K562 (cell line): ENCODE data around the gene NFATC1. TPM values are rescaled to one million over a fixed set of nuclear protein-coding genes. Genes with fewer than 3 reads are reported as not detected.

ENCODE experiments used
- ATAC-seq: fragments of 200-7000 bp; cut with Tn5 transposase; 3 replicates; pipeline ENCODE4 v1.9.1; 2020; ENCODE audit warnings: moderate library complexity
- BruUV-seq: library from RNA; stranded (reverse); fragments of 400-500 nt; replicated peaks from 2 replicates; lab custom pipeline; 2021; lab: Mats Ljungman, UMichigan
- CTCF ChIA-PET: fragments of 300-600 bp; formaldehyde crosslinking; extraction: SDS; loops from one replicate; lab custom pipeline; 2021; ENCODE audit warnings: low intra/inter-chr PET ratio; lab: Yijun Ruan, JAX
- POLR2A ChIA-PET: fragments of 300-600, 350-650 bp; sonication (Branson Sonifier 250); formaldehyde crosslinking; extraction: SDS; loops from one replicate; lab custom pipeline; 2021; ENCODE audit warnings: antibody characterized with exemption, inconsistent platforms; lab: Yijun Ruan, JAX
- DNase-seq, 4 experiments: peaks; one replicate each; pipeline versions ENCODE4 v3.0.0 to v3.0.0-alpha.2; 2011 to 2018; ENCODE audit warnings: low spot score in 3 of 4, mixed read lengths in 3 of 4; ENCODE audit errors: extremely low read depth in 1 of 4
- FAIRE-seq: peaks from 2 replicates; lab custom pipeline; 2011; peaks lifted over from hg19 to GRCh38; lab: Jason Lieb, UNC
- H2AFZ ChIP-seq: 2 replicates; pipeline ENCODE4 v1.6.0; 2011; ENCODE audit warnings: low read depth, low read length, control low read depth, inconsistent platforms
- H3K27ac ChIP-seq: fragments of 200-600 bp; 3 replicates; pipeline ENCODE4 v1.8.0; 2011; ENCODE audit warnings: low read depth, mild to moderate bottlenecking, control low read depth, inconsistent platforms, low read length, moderate library complexity, mixed read lengths; ENCODE audit errors: extremely low read depth
- H3K27me3 ChIP-seq, 2 experiments: fragments of 300-600 bp in 1 of 2; 2 replicates in 1 of 2; 3 replicates in 1 of 2; pipeline versions ENCODE4 v1.6.0 to v1.8.0; 2011; ENCODE audit warnings: inconsistent platforms in 2 of 2, low read length in 2 of 2, mild to moderate bottlenecking in 1 of 2, mixed read lengths in 1 of 2, moderate library complexity in 1 of 2; ENCODE audit not compliant: control insufficient read depth in 2 of 2, insufficient read depth in 2 of 2
- H3K36me3 ChIP-seq: fragments of 300-600 bp; 3 replicates; pipeline ENCODE4 v1.8.0; 2011; ENCODE audit warnings: mild to moderate bottlenecking, low read length, inconsistent platforms; ENCODE audit not compliant: control insufficient read depth, insufficient read depth
- H3K4me1 ChIP-seq, 2 experiments: fragments of 200-600 bp in 1 of 2; replicated peaks in 1 of 2; 2 replicates in 1 of 2; 3 replicates in 1 of 2; pipeline versions ENCODE4 v1.5.1 to v1.8.0; 2011; ENCODE audit warnings: inconsistent platforms in 2 of 2, low read length in 2 of 2, mild to moderate bottlenecking in 1 of 2, mixed read lengths in 1 of 2, moderate library complexity in 1 of 2; ENCODE audit not compliant: control insufficient read depth in 2 of 2, insufficient read depth in 2 of 2
- H3K4me2 ChIP-seq: 2 replicates; pipeline ENCODE4 v1.6.1; 2011; ENCODE audit warnings: low read length, control low read depth, inconsistent platforms, mixed read lengths; ENCODE audit not compliant: insufficient read depth
- H3K4me3 ChIP-seq: fragments of 200-600 bp; sonication (generic), shearing (Covaris generic); 2 replicates; pipeline ENCODE4 v1.5.1; 2016; ENCODE audit warnings: control low read depth, inconsistent platforms
- H3K79me2 ChIP-seq: fragments of 200-600 bp; 3 replicates; pipeline ENCODE4 v1.8.0; 2011; ENCODE audit warnings: low read length, inconsistent platforms; ENCODE audit not compliant: control insufficient read depth, insufficient read depth
- H3K9ac ChIP-seq, 2 experiments: 2 replicates each; pipeline versions ENCODE4 v1.6.0 to v1.6.1; 2011; ENCODE audit warnings: low read depth in 2 of 2, low read length in 2 of 2, control low read depth in 1 of 2, inconsistent platforms in 1 of 2, mild to moderate bottlenecking in 1 of 2, mixed read lengths in 1 of 2; ENCODE audit not compliant: insufficient read depth in 1 of 2
- H3K9me1 ChIP-seq: one replicate; pipeline ENCODE4 v1.6.0; 2011; ENCODE audit warnings: inconsistent platforms, mild to moderate bottlenecking, low read length, moderate library complexity; ENCODE audit not compliant: control insufficient read depth, insufficient read depth
- H3K9me3 ChIP-seq: replicated peaks from 2 replicates; pipeline ENCODE4 v1.5.1; 2011; ENCODE audit warnings: low read depth, low read length, inconsistent platforms; ENCODE audit not compliant: control insufficient read depth, insufficient read depth
- H4K20me1 ChIP-seq: replicated peaks from 2 replicates; pipeline ENCODE4 v1.6.1; 2011; ENCODE audit warnings: low read length, inconsistent platforms, mixed read lengths; ENCODE audit not compliant: control insufficient read depth, insufficient read depth
- FOXA3 ChIP-seq, 2 experiments: fragments of 450-650 bp in 1 of 2; sonication (generic) in 1 of 2; formaldehyde crosslinking; IDR thresholded peaks in 1 of 2; conservative IDR thresholded peaks in 1 of 2; 2 replicates each; pipeline versions ENCODE4 v1.4.0 to v1.8.0; 2020 to 2022; ENCODE audit warnings: mild to moderate bottlenecking in 2 of 2, missing genetic modification reagents in 1 of 2
- HDAC1 ChIP-seq, 2 experiments: fragments of 450-650 bp; IDR thresholded peaks; 2 replicates each; pipeline ENCODE4 v1.6.1; 2016 to 2017; ENCODE audit warnings: inconsistent platforms in 1 of 2, mild to moderate bottlenecking in 1 of 2, moderate library complexity in 1 of 2
- ID3 ChIP-seq, 2 experiments: fragments of 250-450 bp in 1 of 2; fragments of 450-650 bp in 1 of 2; sonication (Bioruptor Pico) in 1 of 2; IDR thresholded peaks; 2 replicates each; pipeline versions ENCODE4 v1.6.1 to v1.8.0; 2016 to 2021; ENCODE audit warnings: mild to moderate bottlenecking in 2 of 2, moderate library complexity in 2 of 2, missing compliant biosample characterization in 1 of 2, missing genetic modification characterization in 1 of 2
- JUNB ChIP-seq: fragments of 450-650 bp; formaldehyde crosslinking; conservative IDR thresholded peaks from 2 replicates; pipeline ENCODE4 v1.4.0; 2020; ENCODE audit warnings: mild to moderate bottlenecking
- MAX ChIP-seq: sonication (generic); formaldehyde crosslinking; IDR thresholded peaks from 2 replicates; pipeline ENCODE4 v1.9.0; 2022; ENCODE audit warnings: mild to moderate bottlenecking, missing genetic modification reagents
- MEF2D ChIP-seq: conservative IDR thresholded peaks from 2 replicates; pipeline ENCODE4 v1.6.1; 2016; ENCODE audit warnings: low read depth, missing genetic modification characterization, missing compliant biosample characterization
- VEZF1 ChIP-seq: fragments of 200-800 bp; sonication (Bioruptor generic); IDR thresholded peaks from 2 replicates; pipeline ENCODE4 v1.6.1; 2017; ENCODE audit warnings: missing genetic modification characterization, missing compliant biosample characterization
- ZFX ChIP-seq: sonication (generic); formaldehyde crosslinking; IDR thresholded peaks from 2 replicates; pipeline ENCODE4 v1.8.0; 2022; ENCODE audit warnings: mild to moderate bottlenecking, missing genetic modification reagents, moderate library complexity
- ZNF445 ChIP-seq: fragments of 250-450 bp; sonication (Bioruptor Pico); IDR thresholded peaks from 2 replicates; pipeline ENCODE4 v1.4.0; 2020; ENCODE audit warnings: low read depth, mild to moderate bottlenecking, moderate library complexity
- WGBS: fragments of 100-300 bp; shearing (Covaris generic); methylation state at CpG from one replicate; pipeline ENCODE4 v1.1.6; 2016; ENCODE audit warnings: low coverage, mixed read lengths; ENCODE audit not compliant: insufficient coverage; ENCODE audit errors: missing lambda C conversion rate; 5-methylcytosine and 5-hydroxymethylcytosine counted together
- in situ Hi-C: fragments of 300-500 bp; cut with MboI; formaldehyde crosslinking; loops from 4 replicates; pipeline ENCODE4 v1.15.0; 2018; ENCODE audit warnings: inconsistent platforms, mixed read lengths
- intact Hi-C: fragments of 100-400 bp; cut with micrococcal nuclease; formaldehyde crosslinking; loops from 2 replicates; pipeline ENCODE4 v1.14.2; 2022
- polyA plus RNA-seq, 8 experiments: library from polyadenylated mRNA; depleted of rRNA in 4 of 8; stranded (reverse) in 5 of 8; unstranded in 3 of 8; fragments of >200 nt; fragmentation: Nextera tagmentation in 2 of 8; fragmentation: Illumina TruSeq in 1 of 8; extraction: Ambion mirVana in 2 of 8; extraction: Trizol in 1 of 8; gene quantifications; 2 replicates each; pipeline versions ENCODE4 v1.2.1 to v1.2.3, GENCODE V29; 2011 to 2014; ENCODE audit warnings: inconsistent platforms in 1 of 8, missing spikeins in 1 of 8
- total RNA-seq, 7 experiments: library from RNA; depleted of rRNA in 6 of 7; stranded (reverse); fragments of >200 nt in 6 of 7; fragmentation: Illumina TruSeq in 2 of 7; extraction: Trizol in 2 of 7; gene quantifications; 2 replicates each; pipeline versions ENCODE4 v1.2.1 to v1.2.3, GENCODE V29; 2011 to 2021; ENCODE audit warnings: low replicate concordance in 1 of 7
- TF ChIP-seq, protein P1 (sequence below): sonication (generic); formaldehyde crosslinking; IDR thresholded peaks from 2 replicates; pipeline ENCODE4 v1.8.0; 2023; ENCODE audit warnings: mild to moderate bottlenecking, missing genetic modification reagents
- TF ChIP-seq, protein P2 (sequence below): fragments of 450-650 bp; formaldehyde crosslinking; IDR thresholded peaks from 2 replicates; pipeline ENCODE4 v1.4.0; 2020; ENCODE audit warnings: mild to moderate bottlenecking, moderate library complexity

Gene NFATC1
- total and polyA plus RNA-seq, 9 of the 15 experiments (the other 6 are each of a cell fraction or from before 2014, with no cell fraction given) = 1.1 to 16.4 (median 2.5) TPM

DNA sequence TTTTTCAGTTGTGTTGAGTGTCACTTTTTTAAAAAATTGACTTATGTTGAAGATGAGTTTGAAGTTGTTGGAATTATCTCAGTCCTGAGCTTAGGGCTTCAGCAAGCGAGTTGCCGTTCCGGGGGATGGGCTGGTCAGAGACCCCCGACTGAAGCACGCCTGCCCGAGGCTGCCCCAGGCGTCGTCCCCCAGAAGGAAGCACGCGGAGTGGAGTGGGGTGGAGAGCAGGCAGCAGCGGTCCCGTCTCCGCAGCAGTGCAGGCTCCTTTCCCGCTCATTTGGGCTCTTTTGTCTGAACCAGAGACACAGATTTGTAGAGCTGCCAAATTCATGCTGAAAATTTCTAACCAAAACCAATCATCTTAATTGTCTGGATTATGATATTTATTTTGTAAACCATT lies 33.7 kb downstream of the NFATC1 start (continued):
- TF ChIP-seq, protein P1, sequence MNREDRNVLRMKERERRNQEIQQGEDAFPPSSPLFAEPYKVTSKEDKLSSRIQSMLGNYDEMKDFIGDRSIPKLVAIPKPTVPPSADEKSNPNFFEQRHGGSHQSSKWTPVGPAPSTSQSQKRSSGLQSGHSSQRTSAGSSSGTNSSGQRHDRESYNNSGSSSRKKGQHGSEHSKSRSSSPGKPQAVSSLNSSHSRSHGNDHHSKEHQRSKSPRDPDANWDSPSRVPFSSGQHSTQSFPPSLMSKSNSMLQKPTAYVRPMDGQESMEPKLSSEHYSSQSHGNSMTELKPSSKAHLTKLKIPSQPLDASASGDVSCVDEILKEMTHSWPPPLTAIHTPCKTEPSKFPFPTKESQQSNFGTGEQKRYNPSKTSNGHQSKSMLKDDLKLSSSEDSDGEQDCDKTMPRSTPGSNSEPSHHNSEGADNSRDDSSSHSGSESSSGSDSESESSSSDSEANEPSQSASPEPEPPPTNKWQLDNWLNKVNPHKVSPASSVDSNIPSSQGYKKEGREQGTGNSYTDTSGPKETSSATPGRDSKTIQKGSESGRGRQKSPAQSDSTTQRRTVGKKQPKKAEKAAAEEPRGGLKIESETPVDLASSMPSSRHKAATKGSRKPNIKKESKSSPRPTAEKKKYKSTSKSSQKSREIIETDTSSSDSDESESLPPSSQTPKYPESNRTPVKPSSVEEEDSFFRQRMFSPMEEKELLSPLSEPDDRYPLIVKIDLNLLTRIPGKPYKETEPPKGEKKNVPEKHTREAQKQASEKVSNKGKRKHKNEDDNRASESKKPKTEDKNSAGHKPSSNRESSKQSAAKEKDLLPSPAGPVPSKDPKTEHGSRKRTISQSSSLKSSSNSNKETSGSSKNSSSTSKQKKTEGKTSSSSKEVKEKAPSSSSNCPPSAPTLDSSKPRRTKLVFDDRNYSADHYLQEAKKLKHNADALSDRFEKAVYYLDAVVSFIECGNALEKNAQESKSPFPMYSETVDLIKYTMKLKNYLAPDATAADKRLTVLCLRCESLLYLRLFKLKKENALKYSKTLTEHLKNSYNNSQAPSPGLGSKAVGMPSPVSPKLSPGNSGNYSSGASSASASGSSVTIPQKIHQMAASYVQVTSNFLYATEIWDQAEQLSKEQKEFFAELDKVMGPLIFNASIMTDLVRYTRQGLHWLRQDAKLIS (CRISPR knock-in tag) = no peak
- TF ChIP-seq JUNB (CRISPR knock-in tag) (no peak), MEF2D (tag) (no peak)
- TF ChIP-seq, all 486 proteins: peak for 0

DNA sequence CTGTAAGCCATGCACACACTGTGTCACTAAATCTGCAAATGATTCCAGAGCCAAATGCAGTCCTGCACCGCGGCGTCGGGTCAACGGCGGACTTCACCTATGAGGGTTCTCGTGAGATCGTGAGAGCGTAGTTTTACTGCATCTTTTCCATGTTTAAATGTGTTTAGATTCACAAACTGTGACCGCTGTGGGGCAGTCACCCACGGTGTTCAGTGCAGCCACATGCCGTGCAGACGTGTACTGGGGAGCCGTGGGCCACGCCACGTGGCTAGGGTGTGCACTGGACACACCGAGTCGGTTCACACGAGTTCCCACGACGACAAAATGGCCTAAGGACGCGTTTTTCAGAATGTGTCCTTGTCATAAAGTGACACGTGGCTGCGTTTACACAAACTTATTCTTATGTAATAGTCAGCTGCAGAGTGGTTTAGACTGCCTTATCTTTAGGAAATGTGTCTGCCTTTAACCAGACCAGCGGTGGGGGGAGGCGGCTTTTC lies 34.1 kb downstream of the NFATC1 start:
- peak; percentile 25 to 58 (median 42) for DNase-seq
- peaks cover 5% of the 10 kb centered on the region; the same call in 1 of the 3 replicates for H3K36me3 ChIP-seq
- H3K9ac ChIP-seq = no peak overlapping the region; a peak in 1 of 4 replicates
- H3K27ac ChIP-seq = peak overlapping the region; percentile 46; the same call in 1 of the 3 replicates
- peak; percentile 83 for ATAC-seq
- H3K4me2 ChIP-seq = peak overlapping the region; percentile 37; the same call in 1 of the 2 replicates
- H3K9me3 ChIP-seq = no peaks in the 10 kb centered on the region
- intact Hi-C loops = no loop called here
- peak; percentile 44 for FAIRE-seq
- peaks cover 6% of the 10 kb centered on the region; the same call in 2 of the 3 replicates for H3K79me2 ChIP-seq
- peaks cover 7 to 30% of the 10 kb centered on the region in 2 experiments; a peak in 4 of 5 replicates for H3K4me1 ChIP-seq
- 47% methylated on average over 25 of the region's 27 CpGs for WGBS
- H2AFZ ChIP-seq = 0 out of 2 replicates have a peak overlapping the region, but pooled peaks have one; percentile 55
- ChIA-PET POLR2A (interaction anchor here (1.1 kb wide), 1 partner anchor 13 kb away, joined by 3 read pairs; no protein-coding TSS in a partner anchor), CTCF (no interaction called here)
- no peaks in the 10 kb centered on the region for H3K27me3 ChIP-seq
- no peak overlapping the region for H3K4me3 ChIP-seq
- H3K9me1 ChIP-seq = no peaks in the 10 kb centered on the region
- in situ Hi-C loops = no loop called here
- no TSS peak for BruUV-seq
- H4K20me1 ChIP-seq = no peaks in the 10 kb centered on the region
- peak; percentile 46 for TF ChIP-seq ZFX
- no peak for TF ChIP-seq ID3 (CRISPR knock-in tag; IDR thresholded peaks at IDR 0.05)
- peak; percentile 32; the same call in 1 of the 2 replicates for TF ChIP-seq ID3 (tag; IDR thresholded peaks at IDR 0.05)
- TF ChIP-seq ZNF445 (CRISPR knock-in tag) = no peak
- TF ChIP-seq, protein P2, sequence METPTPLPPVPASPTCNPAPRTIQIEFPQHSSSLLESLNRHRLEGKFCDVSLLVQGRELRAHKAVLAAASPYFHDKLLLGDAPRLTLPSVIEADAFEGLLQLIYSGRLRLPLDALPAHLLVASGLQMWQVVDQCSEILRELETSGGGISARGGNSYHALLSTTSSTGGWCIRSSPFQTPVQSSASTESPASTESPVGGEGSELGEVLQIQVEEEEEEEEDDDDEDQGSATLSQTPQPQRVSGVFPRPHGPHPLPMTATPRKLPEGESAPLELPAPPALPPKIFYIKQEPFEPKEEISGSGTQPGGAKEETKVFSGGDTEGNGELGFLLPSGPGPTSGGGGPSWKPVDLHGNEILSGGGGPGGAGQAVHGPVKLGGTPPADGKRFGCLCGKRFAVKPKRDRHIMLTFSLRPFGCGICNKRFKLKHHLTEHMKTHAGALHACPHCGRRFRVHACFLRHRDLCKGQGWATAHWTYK (CRISPR knock-in tag) = peak; percentile 86
- TF ChIP-seq FOXA3 (CRISPR knock-in tag; conservative IDR thresholded peaks at IDR 0.05 in 1 of 2, IDR thresholded peaks at IDR 0.05 in 1 of 2) = peak in 1 of 2 experiments; percentile 16; a peak in 1 of 4 replicates
- peak; percentile 54 for TF ChIP-seq VEZF1 (CRISPR knock-in tag)
- TF ChIP-seq HDAC1 (IDR thresholded peaks at IDR 0.05) = peak in 1 of 2 experiments; percentile 37; a peak in 1 of 4 replicates
- peak; percentile 89 for TF ChIP-seq MAX (CRISPR knock-in tag)
